Panc1 (cell line): ENCODE measurements around the gene SPTBN4.

Source experiments
- CTCF ChIP-seq: fragments of 450-650 bp; IDR thresholded peaks from 2 replicates; pipeline ENCODE4 v1.5.1; 2017; ENCODE audit warnings: mild to moderate bottlenecking
- POLR2AphosphoS5 ChIP-seq: IDR thresholded peaks from 2 replicates; pipeline ENCODE4 v1.6.1; 2012; ENCODE audit warnings: mild to moderate bottlenecking, low read depth, low read length, moderate library complexity
- REST ChIP-seq, 2 experiments: IDR thresholded peaks; 2 replicates each; pipeline ENCODE4 v1.6.1; 2011 to 2012; ENCODE audit warnings: low read depth in 2 of 2, control low read depth in 1 of 2, low read length in 1 of 2, mild to moderate bottlenecking in 1 of 2, moderate library complexity in 1 of 2; ENCODE audit not compliant: insufficient read depth in 1 of 2

DNA sequence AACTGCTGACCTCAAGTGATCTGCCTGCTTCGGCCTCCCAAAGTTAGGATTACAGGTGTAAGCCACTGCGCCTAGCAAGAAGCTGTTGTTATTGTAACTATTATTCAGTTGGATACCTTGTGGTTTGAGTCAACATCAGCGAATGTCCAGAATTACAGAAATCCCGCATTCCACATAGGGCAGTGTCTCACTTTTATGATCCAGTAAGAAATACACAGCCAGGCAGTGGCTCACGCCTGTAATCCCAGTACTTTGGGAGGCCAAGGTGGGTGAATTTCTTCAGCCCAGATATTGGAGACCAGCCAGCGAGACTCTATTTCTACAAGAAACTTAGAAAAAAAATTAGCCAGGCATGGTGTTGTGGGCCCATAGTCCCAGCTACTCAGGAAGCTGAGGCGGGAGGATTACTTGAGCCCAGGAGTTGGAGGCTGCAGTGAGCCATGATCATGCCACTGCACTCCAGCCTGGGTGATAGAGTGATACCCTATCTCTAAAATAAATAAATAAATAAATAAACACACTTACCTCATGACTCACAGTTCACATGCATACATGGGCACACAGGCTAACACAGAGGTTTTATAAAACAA is 43.8 kb downstream of the SPTBN4 start:
- no peak for TF ChIP-seq POLR2AphosphoS5
- no peak for TF ChIP-seq CTCF
- TF ChIP-seq REST (IDR thresholded peaks at IDR 0.05; ENCODE audit: insufficient read depth in 1 of 2, low read depth in 2 of 2, low read length in 1 of 2), result no peak
